ENCODE results near the gene AK9.
A peak's percentile ranks its signal among the peaks of the same experiment; 100 is the strongest.

Gene AK9

DNA sequence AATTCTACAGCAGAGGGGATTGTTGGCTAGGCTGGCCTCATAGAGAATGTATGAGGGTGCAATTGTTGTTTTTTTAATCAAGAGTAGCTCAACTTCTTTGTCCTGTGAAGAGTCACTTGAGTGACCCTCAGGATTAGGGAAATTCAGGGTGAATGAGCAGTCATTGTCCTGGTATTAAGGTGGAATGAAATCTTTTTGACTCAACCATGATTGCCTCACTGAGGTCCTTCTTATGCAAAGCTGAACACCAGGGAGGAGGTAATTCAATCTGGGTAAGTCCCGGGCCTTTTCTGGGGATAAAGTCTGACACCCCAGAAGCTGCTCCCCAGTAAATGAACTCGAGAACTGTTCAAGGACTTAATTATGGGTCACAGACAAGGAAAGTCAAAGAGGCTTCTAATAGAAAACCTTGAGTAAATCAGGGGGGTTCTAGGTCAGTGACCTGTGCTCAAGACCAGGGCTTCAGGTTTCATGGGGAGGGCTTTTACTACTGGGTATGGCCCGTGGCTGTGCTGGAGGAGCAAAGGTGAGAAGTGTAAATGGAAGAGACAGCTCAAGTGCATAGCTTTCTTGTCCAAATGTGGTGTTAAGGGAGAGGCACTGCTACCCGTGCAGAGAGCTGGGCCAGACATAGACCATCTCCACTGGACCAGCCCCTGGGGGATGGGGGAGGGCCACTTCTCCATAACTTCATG, 182.7 kb downstream of the AK9 start:
- no peak for DNase-seq

- no peak for DNase-seq
Measured at GRCh38 chr6:109507490-109508072, 183.4 kb downstream of the AK9 start.

- no peak for DNase-seq
Measured at GRCh38 chr6:109506841-109507240, 184.2 kb downstream of the AK9 start.

GRCh38 chr6:109506314-109506713, 184.7 kb downstream of the AK9 start:
- no peak for DNase-seq

- no peak for DNase-seq
Measured at GRCh38 chr6:109503327-109504224, 187.4 kb downstream of the AK9 start.

- no peak for DNase-seq
Measured at GRCh38 chr6:109498936-109499335, 192.1 kb downstream of the AK9 start.

DNA sequence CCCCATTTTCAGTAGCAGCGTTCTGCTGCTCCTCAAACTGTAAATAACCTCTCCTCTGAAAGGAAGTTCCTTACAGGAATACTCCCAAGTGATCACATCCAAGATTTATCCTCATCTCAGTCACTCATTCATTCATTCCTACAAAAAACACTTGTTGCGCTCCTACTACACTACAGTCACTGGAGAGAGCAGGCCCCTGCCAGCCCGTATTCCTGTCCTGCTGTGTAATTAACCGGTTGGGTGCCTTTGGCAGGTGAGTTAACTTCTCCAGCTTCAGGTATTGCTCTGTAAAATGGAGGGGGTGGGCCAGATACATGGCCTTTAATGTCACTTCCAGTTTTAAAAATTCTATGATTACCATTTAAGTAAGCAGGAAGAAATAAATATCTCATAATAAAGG, 192.9 kb downstream of the AK9 start:
- DNase-seq, result no peak

DNA sequence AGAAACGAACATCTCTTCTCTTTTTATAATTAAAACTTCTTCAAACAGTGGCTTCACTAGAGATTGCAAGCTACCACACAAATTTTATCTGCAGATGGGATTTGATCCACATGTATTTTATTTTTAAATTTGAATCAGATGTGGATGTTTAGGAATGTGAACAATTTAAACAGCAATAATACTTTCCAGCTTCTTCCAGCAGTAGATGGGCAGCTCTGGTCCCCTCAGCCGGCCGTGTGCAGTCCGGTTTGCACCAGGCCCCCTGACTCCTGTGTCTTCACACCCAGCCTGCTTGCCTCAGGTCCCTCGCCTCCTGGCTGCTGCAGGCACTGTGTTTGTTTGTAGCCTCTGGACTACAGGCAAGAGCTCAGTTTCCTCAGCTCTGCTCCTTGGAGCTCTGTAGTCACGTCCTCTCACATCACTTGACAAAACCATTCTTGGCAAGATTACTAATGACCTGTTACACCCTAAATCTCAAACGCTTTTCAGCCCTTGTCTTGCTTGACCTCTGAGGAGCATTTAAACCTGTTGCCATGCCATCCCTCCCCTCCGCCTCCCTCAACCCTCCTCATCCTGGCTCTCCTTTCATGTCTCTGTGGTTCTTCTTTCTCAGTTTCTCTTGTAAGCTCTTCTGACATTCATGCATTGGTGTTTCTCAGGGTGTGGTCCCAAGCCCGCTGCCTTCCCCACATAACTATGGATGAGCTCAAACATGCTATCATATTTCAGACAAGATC, 194.8 kb downstream of the AK9 start:
- no peak for DNase-seq

DNA sequence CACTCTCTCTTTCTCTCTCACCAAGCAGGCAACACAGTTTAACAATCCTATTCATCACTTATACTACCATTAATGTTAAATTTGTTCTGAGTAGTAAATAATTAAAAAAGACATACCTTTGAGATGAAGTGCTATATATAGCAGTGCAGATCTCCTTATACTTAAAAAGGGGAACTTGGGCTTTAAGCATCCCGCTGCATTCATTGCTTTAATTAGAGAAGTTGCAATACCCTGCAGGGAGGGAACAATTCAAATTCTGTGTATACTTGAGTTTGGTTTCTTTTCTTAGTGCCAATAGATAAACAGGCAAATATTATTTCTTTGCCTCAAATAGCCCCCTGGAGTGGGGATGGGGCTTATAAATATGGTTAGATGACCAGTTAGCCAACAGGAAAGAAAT, 197.1 kb downstream of the AK9 start:
- DNase-seq, result no peak

DNA sequence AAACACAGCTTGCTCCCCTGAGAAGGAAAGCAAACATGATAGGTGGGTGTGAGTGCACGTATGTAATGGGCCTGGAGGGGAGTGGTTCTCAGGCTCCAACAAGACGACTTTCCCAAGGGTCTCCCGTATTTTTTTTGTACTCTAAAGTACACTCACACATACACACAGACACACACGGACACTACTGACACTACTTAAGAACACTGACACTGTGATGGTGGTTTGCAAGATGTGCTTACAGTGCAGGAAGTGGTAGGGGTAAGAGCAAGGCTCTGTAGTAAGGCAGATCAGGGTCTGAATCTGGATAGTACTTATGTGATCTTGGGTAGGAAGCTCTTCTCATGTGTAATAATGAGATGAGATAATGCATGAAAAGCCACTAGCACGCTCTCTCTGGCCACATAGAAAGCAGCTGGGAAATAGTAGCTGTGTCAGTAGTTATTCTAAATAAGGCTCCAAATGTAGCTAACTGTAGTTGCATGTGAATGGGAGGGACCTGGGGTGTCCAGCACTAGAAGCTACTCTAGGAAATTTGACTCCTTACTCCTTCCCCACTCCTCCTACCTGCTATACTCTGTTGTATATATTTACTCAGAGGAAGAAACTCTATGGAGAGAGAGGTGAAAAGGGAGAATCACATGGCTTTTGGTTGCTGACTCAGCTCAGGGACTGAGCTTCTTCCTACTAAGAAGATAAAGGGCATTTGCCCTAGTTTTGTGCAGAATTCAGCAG, 199.6 kb downstream of the AK9 start:
- DNase-seq, result peak; percentile 71

DNA sequence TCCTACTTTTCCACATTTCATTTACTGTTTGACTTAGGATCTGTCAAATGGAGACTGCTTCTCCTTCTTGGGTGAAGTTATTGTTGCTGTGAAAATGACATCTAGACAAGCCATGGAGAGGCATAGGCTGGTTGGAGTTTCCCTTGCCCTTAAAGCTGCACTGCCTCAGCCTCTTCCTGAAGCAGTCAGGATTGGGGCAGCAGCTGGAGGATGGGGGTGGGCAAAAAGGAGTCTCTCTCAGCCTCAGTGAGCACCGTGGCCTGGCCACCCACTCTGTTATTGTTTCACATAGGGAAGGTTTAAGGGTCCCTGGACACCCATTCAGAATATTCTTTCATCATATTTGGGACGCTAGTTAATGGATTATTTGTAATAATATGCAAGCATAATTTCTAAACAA, 200.3 kb downstream of the AK9 start:
- no peak for DNase-seq

DNA sequence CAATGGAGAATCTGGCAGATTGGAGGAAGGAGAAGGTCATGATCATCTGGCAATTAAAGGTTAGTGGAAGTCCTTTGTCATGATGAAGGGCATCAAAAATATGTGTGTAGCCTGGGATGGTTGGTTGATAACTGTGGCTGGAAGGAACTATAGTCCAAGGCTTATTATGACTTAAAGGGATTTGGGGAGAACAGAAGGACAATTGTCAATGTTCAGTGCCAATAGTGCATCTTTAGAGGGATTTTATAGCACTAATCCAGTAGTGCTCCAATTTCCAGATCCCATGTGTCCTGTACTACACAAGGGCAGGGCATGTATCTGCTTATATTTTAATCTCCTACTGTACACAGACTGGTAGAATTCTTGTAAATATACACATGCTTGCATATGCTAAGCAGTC, 203.0 kb downstream of the AK9 start:
- DNase-seq, result no peak

DNA sequence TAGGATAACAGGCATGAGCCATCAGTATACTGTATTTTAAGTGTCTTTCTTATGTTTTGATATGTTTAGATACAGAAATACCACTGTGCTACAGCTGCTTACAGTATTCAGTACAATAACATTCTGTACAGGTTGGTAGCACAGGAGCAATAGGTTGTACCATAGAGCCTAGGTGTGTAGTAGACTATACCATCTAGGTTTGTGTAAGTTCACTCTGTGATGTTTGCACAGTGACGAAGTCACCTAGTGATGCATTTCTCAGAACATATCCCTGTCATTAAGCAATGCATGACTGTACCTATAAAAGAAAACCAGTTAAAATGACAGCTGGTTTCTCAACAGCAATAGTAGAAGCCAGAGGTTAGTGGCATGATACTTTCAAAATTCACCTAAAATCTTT, 204.9 kb downstream of the AK9 start:
- no peak for DNase-seq

- no peak for DNase-seq
Measured at GRCh38 chr6:109485266-109485935, 205.6 kb downstream of the AK9 start.

GRCh38 chr6:109484122-109484521, 206.9 kb downstream of the AK9 start:
- DNase-seq, result no peak

GRCh38 chr6:109483735-109484057, 207.3 kb downstream of the AK9 start:
- no peak for DNase-seq

DNA sequence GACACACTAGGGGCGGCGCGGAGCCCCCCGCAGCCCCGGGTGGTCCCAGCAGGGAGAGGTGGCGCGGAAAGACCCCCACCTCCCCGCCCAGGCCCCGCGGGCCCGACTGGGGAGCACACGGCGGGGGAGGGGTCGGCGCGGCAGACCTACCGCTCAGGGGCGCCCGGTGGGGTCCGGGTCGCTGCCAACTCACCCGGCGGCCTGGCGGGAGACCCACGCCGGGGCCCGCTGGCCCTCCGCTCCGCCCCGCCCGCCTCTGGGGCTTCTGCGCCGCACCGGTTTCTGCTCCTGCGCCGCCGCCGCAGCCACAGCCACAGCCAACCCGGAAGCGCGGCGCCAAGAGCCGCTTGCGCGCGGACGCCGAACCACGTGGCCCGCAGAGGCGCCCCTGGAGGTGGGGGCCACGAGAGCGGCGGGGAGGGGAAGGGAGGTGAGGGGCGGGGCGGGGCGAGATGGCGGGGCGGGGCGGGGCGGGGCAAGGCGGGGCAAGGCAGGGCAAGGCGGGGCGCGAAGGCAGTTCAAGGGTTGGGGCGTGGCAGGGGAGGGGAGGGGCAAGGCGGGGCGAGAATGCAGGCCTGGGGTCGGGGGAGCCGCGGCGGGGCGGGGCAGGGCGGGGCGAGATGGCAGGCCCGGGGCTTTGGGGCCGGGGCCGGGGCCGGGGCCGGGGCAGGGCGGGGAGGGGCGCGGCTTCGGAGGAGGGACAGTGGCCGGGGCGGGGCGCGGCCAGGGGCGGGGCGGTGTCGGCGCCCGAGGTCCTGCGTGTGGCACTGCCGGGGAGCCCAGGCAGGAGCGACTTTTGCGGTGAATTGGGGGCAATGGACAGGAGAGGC, 207.9 kb downstream of the AK9 start, which contains the start of gene ZBTB24:
Gene ZBTB24 (minus strand): TSS at position 315 of the 830 bp plus-strand sequence. CDS start 1,193 bp downstream, outside the sequence.
- DNase-seq, result peak; percentile 95

DNA sequence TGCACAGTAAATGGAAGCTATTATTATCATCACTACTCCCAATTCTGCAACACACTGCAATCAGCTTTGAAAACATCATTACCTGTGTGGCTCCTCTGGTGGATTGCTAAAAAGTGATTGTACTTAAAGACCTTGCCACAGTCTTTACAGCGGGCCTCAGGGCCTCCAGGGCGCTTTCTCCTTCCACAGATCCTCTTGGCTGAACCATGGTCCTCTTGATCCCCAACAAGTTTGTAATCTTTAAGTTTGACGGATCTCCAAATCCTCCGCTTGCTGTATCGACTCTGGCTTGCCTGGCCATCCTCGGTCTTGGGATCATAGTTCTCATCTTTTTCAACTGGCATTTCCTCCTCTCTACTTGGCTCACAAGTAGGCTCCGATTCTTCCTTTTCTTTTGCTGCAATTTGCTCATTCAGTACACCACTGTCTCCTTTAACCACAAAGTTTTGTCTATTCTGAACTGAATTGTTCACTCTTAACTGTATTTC, 210.0 kb downstream of the AK9 start:
- no peak for DNase-seq

- no peak for DNase-seq
Measured at GRCh38 chr6:109478841-109479624, 212.0 kb downstream of the AK9 start.

GRCh38 chr6:109478222-109478805, 212.7 kb downstream of the AK9 start:
- no peak for DNase-seq
